ENCODE data around the gene TLR3.

TLR3 gene

GRCh38 chr4:186105647-186106321, 36.8 kb downstream of the TLR3 start:
- DNase-seq: no peak

- DNase-seq: no peak
Observed at GRCh38 chr4:186107947-186108346, 39.0 kb downstream of the TLR3 start.

- DNase-seq: no peak
Observed at GRCh38 chr4:186108391-186108790, 39.4 kb downstream of the TLR3 start.

- no peak for DNase-seq
Observed at GRCh38 chr4:186109245-186109644, 40.3 kb downstream of the TLR3 start.

- no peak for DNase-seq
Observed at GRCh38 chr4:186116697-186117096, 47.7 kb downstream of the TLR3 start.

- no peak for DNase-seq
Observed at GRCh38 chr4:186118582-186118981, 49.6 kb downstream of the TLR3 start.

- no peak for DNase-seq
Observed at GRCh38 chr4:186121057-186121456, 52.1 kb downstream of the TLR3 start.

- no peak for DNase-seq
Observed at GRCh38 chr4:186128842-186129241, 59.9 kb downstream of the TLR3 start.

GRCh38 chr4:186131935-186132334, 63.0 kb downstream of the TLR3 start:
- no peak for DNase-seq

GRCh38 chr4:186132577-186133242, 63.8 kb downstream of the TLR3 start:
- DNase-seq: no peak

- DNase-seq: peak in 1 of 2 donors; percentile 26
Observed at GRCh38 chr4:186134257-186134656, 65.3 kb downstream of the TLR3 start.

GRCh38 chr4:186134861-186135260, 65.9 kb downstream of the TLR3 start:
- DNase-seq: no peak

- DNase-seq: peak in 1 of 2 donors; percentile 65
Observed at GRCh38 chr4:186137196-186137794, 68.3 kb downstream of the TLR3 start.
